ENCODE measurements around the gene DNAH17.

DNAH17 gene

DNA sequence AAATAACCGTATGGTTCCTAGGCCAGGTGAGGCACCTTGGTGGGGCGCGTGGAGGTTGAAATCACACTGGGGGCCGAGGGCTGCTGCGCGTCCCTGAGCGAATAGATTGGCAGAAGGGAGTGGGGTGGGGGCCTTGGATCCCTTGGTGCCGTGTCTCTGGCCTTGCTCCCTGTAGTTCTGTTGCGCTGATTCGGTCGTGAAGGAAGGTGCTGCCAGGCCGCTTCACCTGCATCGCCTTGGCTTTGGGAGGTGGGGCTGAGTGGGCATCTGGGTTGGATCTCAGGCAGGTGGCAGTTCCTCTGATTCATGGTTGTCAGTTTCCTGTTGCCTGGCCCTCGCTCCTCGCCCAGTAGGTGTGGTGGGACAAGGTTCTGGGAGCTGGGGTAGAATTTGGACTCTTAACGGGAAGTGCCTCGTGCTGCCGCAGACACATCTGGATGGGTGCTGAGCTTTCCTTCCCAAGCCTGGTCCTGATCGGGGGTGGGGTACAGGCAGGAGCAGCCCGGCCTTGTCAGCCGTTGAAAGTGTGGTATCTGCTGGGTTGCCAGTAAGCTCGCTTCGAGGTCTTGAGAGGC is 168.6 kb downstream of the DNAH17 start:
- no peak for DNase-seq (ENCODE audit: low spot score)

DNA sequence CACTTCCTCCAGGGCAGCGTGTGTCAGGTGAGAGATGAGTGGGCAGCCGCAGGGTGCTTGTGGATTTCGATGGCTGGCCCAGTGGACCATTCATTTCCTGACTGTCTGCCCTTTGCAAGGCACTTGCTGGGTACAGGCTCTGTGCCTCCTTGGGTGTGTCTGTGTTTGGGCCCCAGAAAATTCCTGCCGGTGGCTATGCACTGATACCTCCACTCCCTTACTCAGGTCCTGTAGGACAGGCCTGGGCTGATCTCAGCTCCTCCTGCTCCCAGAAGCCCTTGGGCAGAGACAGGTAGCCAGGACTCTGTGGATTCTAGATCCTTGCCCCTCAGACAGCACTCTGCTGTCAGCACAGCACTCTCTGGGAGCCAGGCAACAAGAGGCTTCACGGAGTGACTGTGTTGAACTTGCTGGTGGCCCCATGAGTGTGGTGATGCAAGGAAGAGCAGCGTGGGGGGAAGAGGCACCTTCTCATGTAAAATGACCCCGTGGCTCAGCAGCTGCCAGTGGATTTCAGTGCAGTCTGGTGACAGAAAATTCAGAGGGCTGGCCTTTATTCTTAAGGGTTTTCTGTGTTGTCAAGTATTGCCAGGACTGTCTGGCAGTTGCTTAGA is 169.7 kb downstream of the DNAH17 start:
- DNase-seq (ENCODE audit: low spot score), result no peak

DNA sequence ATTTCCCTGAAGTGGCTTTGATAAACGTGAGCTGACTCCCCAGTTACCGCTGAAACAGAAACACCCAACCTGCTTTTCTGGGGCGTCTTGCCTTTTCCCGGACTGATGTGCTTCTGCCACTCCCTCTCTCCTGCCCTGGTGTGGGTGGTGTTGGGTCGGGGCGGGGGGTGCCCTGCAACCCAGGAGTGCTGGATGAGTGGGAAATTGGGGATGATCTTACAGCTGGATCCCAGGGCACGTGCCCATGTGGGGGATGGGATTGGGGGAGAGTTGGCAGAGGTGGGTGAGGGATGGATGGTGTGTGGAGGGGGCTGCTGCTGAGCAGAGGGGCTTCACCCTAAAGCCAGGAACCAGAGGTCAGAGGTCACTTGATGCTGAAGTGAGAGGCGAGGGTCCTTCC is 170.3 kb downstream of the DNAH17 start:
- DNase-seq (ENCODE audit: low spot score), result no peak

DNA sequence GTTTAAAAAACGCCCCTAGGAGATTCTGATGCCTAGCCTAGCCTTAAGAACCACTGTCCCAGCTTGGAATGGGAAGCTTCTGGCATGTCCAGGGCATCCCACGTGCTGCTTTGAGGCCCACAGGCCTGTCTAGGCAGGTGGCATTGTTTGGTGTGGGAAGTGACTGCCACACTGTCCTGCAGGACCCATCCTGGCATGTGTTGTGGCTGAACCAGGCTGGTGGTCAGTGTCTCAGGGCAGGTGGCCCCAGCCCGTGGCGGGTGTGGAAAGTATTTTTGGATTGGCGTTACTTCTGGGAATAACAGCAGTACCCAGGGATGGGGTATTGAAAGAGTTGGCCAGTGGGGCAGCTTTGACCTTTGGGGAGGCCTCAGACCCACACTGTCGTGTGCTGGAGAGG is 170.8 kb downstream of the DNAH17 start:
- no peak for DNase-seq (ENCODE audit: low spot score)

DNA sequence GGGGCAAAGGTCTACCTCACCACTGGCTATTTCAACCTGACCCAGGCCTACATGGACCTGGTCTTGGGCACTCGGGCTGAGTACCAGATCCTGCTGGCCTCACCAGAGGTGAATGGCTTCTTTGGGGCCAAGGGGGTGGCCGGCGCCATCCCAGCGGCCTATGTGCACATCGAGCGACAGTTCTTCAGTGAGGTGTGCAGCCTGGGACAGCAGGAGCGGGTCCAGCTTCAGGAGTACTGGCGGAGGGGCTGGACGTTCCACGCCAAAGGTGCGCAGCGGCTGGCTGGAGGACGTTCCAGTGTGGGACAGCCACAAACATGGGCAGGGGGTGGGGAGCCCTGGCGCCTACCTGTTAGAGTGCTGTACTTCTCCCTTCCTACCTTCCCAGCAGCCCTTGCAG is 173.4 kb downstream of the DNAH17 start:
- DNase-seq (ENCODE audit: low spot score), result no peak

GRCh38 chr17:78401891-78402290 is 175.3 kb downstream of the DNAH17 start:
- DNase-seq (ENCODE audit: low spot score), result no peak

GRCh38 chr17:78401246-78401645 is 175.9 kb downstream of the DNAH17 start:
- no peak for DNase-seq (ENCODE audit: low spot score)

DNA sequence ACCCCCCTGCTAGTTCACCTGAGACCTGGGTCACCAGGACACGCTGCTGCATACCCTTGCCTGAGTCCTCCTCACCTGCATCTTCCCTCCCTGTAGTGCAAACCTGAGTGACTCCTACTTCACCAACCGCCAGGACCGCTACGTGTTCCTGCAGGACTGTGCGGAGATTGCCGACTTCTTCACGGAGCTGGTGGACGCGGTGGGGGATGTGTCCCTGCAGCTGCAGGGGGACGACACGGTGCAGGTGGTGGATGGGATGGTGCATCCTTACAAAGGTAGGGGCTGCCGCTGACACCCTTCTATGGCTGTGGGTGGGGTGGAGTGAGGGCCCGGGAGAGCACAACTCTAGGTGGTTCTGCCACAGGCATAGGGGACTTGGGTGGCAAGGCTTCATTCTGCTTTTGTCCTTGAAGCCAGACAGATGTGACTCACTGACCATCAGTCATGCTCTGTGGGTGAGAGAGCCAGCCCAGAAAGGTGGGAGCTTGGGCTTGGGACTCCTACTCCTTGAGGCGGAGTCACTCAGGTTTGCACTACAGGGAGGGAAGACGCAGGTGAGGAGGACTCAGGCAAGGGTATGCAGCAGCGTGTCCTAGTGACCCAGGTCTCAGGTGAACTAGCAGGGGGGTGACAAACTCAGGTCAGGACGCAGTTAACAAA is 176.5 kb downstream of the DNAH17 start:
- no peak for DNase-seq (ENCODE audit: low spot score)

GRCh38 chr17:78399693-78400144 is 177.5 kb downstream of the DNAH17 start:
- DNase-seq (ENCODE audit: low spot score), result no peak

GRCh38 chr17:78399028-78399692 is 178.0 kb downstream of the DNAH17 start:
- no peak for DNase-seq (ENCODE audit: low spot score)

DNA sequence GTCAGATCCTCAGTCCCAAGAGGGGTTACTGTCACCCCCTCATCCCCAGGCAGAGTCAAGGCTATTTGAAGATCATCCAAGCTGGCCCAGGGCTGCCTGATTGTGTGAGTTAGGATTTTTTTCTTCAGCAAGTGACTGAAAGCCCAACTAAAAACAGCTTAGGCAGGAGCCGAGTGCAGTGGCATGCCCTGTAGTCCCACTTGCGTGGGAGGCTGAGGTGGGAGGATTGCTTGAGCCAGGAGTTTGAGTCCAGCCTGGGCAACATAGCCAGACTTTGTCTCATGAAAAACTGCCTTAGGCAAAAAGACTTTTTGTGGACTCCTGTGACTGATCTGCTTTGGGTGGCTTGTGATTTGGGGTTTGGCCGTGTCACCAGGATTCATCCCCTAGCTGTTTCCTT is 178.8 kb downstream of the DNAH17 start:
- DNase-seq (ENCODE audit: low spot score), result no peak

GRCh38 chr17:78397681-78398101 is 179.5 kb downstream of the DNAH17 start:
- no peak for DNase-seq (ENCODE audit: low spot score)

DNA sequence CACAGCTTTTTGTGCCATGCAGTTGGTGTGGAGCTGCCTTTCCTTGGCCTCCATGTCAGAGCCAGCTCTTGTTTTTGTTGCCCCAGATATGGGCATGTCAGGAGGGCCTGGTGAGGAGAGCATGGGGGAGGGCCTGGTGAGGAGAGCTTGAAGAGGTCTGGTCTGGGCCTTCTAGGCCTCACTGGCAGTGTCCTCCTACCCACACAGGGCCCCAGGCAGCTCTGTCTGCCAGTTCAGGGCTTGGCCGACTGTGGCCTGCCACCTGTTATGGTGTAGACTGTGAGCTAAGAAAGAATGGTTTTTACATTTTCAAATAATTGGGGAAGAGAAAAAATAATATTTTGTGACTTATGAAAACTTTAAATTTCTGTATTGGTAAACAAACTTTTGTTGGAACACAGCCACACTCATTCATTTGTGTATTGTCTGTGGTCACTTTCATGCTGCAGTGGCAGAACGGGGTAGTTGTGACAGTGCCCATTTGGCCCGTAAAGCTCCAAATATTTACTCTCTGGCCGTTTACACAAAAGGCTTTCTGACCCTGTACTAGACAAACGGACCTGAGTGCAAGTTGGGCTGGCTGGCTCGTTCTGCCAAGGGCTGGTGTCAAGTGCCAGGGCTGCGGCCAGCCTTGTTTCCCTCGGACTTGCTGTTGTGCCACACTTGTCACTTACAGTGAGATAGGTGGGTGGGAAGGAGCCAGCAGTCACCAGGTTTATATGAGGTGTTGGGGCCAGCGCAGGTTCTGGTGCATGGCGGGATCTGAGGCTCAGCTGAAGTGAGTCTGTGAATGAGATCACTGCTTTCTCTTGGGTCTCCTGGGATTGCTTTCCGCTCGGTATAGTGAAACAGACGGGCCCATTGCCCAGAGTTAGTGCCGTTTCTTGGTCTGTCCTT is 180.5 kb downstream of the DNAH17 start:
- no peak for DNase-seq (ENCODE audit: low spot score)

DNA sequence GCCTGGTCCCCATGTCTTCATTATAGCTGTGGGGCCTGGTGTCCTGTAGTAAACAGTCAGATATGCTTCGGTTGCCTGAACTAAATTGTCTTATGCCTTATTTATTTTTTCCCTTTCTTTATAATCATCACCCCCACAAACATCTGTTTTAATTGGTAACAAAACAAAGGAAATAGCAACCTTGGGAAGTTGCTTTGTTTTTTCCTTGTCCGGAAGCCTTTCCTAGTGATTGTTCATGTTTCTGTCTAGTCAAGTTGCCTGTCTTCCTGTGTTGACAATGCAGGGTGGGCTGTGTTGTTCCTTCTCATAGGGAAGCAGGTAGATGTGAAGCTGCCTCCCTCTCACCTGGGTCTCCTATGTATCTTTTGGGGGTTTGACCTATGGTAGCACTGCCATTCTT is 182.0 kb downstream of the DNAH17 start:
- DNase-seq (ENCODE audit: low spot score), result no peak

GRCh38 chr17:78394209-78394608 is 183.0 kb downstream of the DNAH17 start:
- no peak for DNase-seq (ENCODE audit: low spot score)

- DNase-seq (ENCODE audit: low spot score), result no peak
Measured at GRCh38 chr17:78393575-78393974, 183.6 kb downstream of the DNAH17 start.

- no peak for DNase-seq (ENCODE audit: low spot score)
Measured at GRCh38 chr17:78392295-78392694, 184.9 kb downstream of the DNAH17 start.

DNA sequence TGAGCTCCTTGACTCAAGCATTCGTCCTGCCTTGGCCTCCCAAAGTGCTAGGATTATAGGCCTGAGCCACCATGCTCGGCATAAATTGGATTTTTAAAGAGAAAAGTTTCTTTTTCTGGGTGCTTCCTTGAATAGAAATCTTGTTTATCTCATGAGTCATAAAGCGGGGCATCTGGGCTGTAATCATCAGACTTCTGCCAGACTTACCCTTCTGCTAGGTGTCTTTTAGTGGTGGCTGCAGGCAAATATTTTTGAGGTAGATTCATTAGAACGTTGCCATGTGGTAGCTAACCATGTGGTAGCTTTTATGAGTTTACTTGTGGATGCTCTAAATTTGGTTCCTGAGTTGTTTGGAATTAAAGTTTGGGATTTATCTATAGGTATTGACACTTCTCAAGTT is 185.4 kb downstream of the DNAH17 start:
- DNase-seq (ENCODE audit: low spot score), result no peak

- no peak for DNase-seq (ENCODE audit: low spot score)
Measured at GRCh38 chr17:78391051-78391431, 186.2 kb downstream of the DNAH17 start.

GRCh38 chr17:78390241-78391050 is 186.8 kb downstream of the DNAH17 start:
- peak; percentile 90 for DNase-seq (ENCODE audit: low spot score)
